H9 (cell line): ENCODE results near the gene ASCC1. TPM values are rescaled to one million over a fixed set of nuclear protein-coding genes. Genes with fewer than 3 reads are reported as not detected.

ENCODE experiments used
- DNase-seq: peaks from one replicate; pipeline ENCODE4 v3.0.0-alpha.2; 2017
- H2AFZ ChIP-seq: one replicate; pipeline ENCODE4 v1.6.1; 2013; ENCODE audit warnings: mild to moderate bottlenecking, low read length, control low read depth, moderate library complexity
- H2AK5ac ChIP-seq: 2 replicates; pipeline ENCODE4 v1.6.1; 2013; ENCODE audit warnings: low read length, control low read depth, mixed read lengths; ENCODE audit not compliant: insufficient read length
- H2BK120ac ChIP-seq: one replicate; pipeline ENCODE4 v1.6.1; 2013; ENCODE audit warnings: low read depth, mild to moderate bottlenecking, low read length, control low read depth, inconsistent platforms; ENCODE audit not compliant: poor library complexity, severe bottlenecking
- H2BK12ac ChIP-seq: 2 replicates; pipeline ENCODE4 v1.6.1; 2013; ENCODE audit warnings: low read length, control low read depth, mixed read lengths, low read depth; ENCODE audit not compliant: insufficient read length
- H2BK15ac ChIP-seq: 2 replicates; pipeline ENCODE4 v1.6.1; 2013; ENCODE audit warnings: low read depth, low read length, control low read depth
- H2BK20ac ChIP-seq: one replicate; pipeline ENCODE4 v1.6.1; 2013; ENCODE audit warnings: low read depth, mild to moderate bottlenecking, low read length, control low read depth, inconsistent platforms; ENCODE audit not compliant: poor library complexity, severe bottlenecking
- H2BK5ac ChIP-seq: 2 replicates; pipeline ENCODE4 v1.6.1; 2013; ENCODE audit warnings: low read length, control low read depth, mixed read lengths; ENCODE audit not compliant: insufficient read length
- H3K14ac ChIP-seq: 2 replicates; pipeline ENCODE4 v1.6.1; 2013; ENCODE audit warnings: low read length, control low read depth; ENCODE audit not compliant: insufficient read depth
- H3K18ac ChIP-seq: 2 replicates; pipeline ENCODE4 v1.6.1; 2013; ENCODE audit warnings: low read depth, mild to moderate bottlenecking, mixed read lengths, low read length, control low read depth; ENCODE audit not compliant: insufficient read length
- H3K23ac ChIP-seq: 2 replicates; pipeline ENCODE4 v1.6.1; 2013; ENCODE audit warnings: low read length, control low read depth, mixed read lengths, low read depth; ENCODE audit not compliant: insufficient read length
- H3K23me2 ChIP-seq: 2 replicates; pipeline ENCODE4 v1.6.1; 2013; ENCODE audit warnings: low read depth, mild to moderate bottlenecking, mixed read lengths, low read length, control low read depth; ENCODE audit not compliant: insufficient read length, poor library complexity, severe bottlenecking
- H3K27ac ChIP-seq: 2 replicates; pipeline ENCODE4 v1.5.1; 2013; ENCODE audit warnings: low read length, control low read depth, mixed read lengths, low read depth; ENCODE audit not compliant: insufficient read length
- H3K27me3 ChIP-seq: 2 replicates; pipeline ENCODE4 v1.6.1; 2013; ENCODE audit warnings: low read length, control low read depth, inconsistent platforms; ENCODE audit not compliant: insufficient read depth
- H3K4ac ChIP-seq: 2 replicates; pipeline ENCODE4 v1.6.1; 2013; ENCODE audit warnings: low read depth, mild to moderate bottlenecking, control low read depth, inconsistent platforms, low read length, moderate library complexity
- H3K4me1 ChIP-seq: 2 replicates; pipeline ENCODE4 v1.6.1; 2013; ENCODE audit warnings: low read length, control low read depth, inconsistent platforms; ENCODE audit not compliant: insufficient read depth
- H3K4me2 ChIP-seq: 2 replicates; pipeline ENCODE4 v1.6.1; 2013; ENCODE audit warnings: low read length, control low read depth, mixed read lengths; ENCODE audit not compliant: insufficient read length, insufficient read depth
- H3K56ac ChIP-seq: 2 replicates; pipeline ENCODE4 v1.6.1; 2013; ENCODE audit warnings: low read depth, mild to moderate bottlenecking, mixed read lengths, low read length, control low read depth; ENCODE audit not compliant: insufficient read length
- H3K79me1 ChIP-seq: 2 replicates; pipeline ENCODE4 v1.6.1; 2013; ENCODE audit warnings: low read depth, mild to moderate bottlenecking, moderate library complexity, low read length, control low read depth, inconsistent platforms; ENCODE audit not compliant: insufficient read depth, poor library complexity, severe bottlenecking
- H3K79me2 ChIP-seq: 2 replicates; pipeline ENCODE4 v1.6.1; 2013; ENCODE audit warnings: low read length, control low read depth, inconsistent platforms; ENCODE audit not compliant: insufficient read depth
- H3K9ac ChIP-seq: 2 replicates; pipeline ENCODE4 v1.6.1; 2013; ENCODE audit warnings: low read length, control low read depth, mixed read lengths; ENCODE audit not compliant: insufficient read length; ENCODE audit errors: extremely low read depth
- H3K9me3 ChIP-seq: one replicate; pipeline ENCODE4 v1.6.1; 2013; ENCODE audit warnings: low read depth, low read length, inconsistent platforms; ENCODE audit not compliant: control insufficient read depth
- H3T11ph ChIP-seq: one replicate; pipeline ENCODE4 v1.6.1; 2013; ENCODE audit warnings: mild to moderate bottlenecking, low read length, control low read depth, inconsistent platforms
- H4K20me1 ChIP-seq: one replicate; pipeline ENCODE4 v1.6.1; 2013; ENCODE audit not compliant: control insufficient read depth, insufficient read length, insufficient read depth
- H4K5ac ChIP-seq: 2 replicates; pipeline ENCODE4 v1.6.1; 2013; ENCODE audit warnings: low read depth, mild to moderate bottlenecking, mixed read lengths, low read length, control low read depth; ENCODE audit not compliant: insufficient read length
- H4K8ac ChIP-seq: replicated peaks from 2 replicates; pipeline ENCODE4 v1.6.1; 2013; ENCODE audit warnings: low read length, control low read depth, mixed read lengths, low read depth; ENCODE audit not compliant: insufficient read length
- H4K91ac ChIP-seq: 2 replicates; pipeline ENCODE4 v1.6.1; 2013; ENCODE audit warnings: low read depth, mild to moderate bottlenecking, moderate library complexity, mixed read lengths, low read length, control low read depth; ENCODE audit not compliant: insufficient read length
- H3K27ac Mint-ChIP-seq, 3 experiments: 2 replicates in 2 of 3; 3 replicates in 1 of 3; pipeline ENCODE4 v1.8.0; 2020 to 2021; ENCODE audit warnings: mixed read lengths in 3 of 3, mild to moderate bottlenecking in 1 of 3, moderate library complexity in 1 of 3
- H3K27me3 Mint-ChIP-seq: 2 replicates; pipeline ENCODE4 v1.8.0; 2021; ENCODE audit warnings: low read depth, mild to moderate bottlenecking, moderate library complexity, mixed read lengths
- H3K36me3 Mint-ChIP-seq, 3 experiments: 2 replicates in 2 of 3; 3 replicates in 1 of 3; pipeline ENCODE4 v1.8.0; 2020 to 2021; ENCODE audit warnings: low read depth in 3 of 3, mixed read lengths in 3 of 3; ENCODE audit not compliant: insufficient read depth in 1 of 3
- H3K4me1 Mint-ChIP-seq, 2 experiments: 2 replicates each; pipeline ENCODE4 v1.8.0; 2020; ENCODE audit warnings: mixed read lengths in 2 of 2
- H3K4me3 Mint-ChIP-seq, 2 experiments: 2 replicates in 1 of 2; 3 replicates in 1 of 2; pipeline ENCODE4 v1.8.0; 2020 to 2021; ENCODE audit warnings: mild to moderate bottlenecking in 2 of 2, mixed read lengths in 2 of 2, moderate library complexity in 1 of 2
- H3K9me3 Mint-ChIP-seq, 2 experiments: 2 replicates in 1 of 2; 3 replicates in 1 of 2; pipeline ENCODE4 v1.8.0; 2020; ENCODE audit warnings: mild to moderate bottlenecking in 2 of 2, mixed read lengths in 2 of 2, moderate library complexity in 1 of 2
- WGBS: extraction: QIAGEN DNeasy Blood & Tissue Kit; methylation state at CpG from one replicate; pipeline ENCODE4 v1.1.7; 2013; ENCODE audit warnings: missing lambda C conversion rate, low lambda C conversion rate, mixed read lengths; ENCODE audit not compliant: insufficient read length; ENCODE audit errors: extremely low coverage; 5-methylcytosine and 5-hydroxymethylcytosine counted together
- total RNA-seq: library from RNA; stranded (reverse); gene quantifications from 2 replicates; pipeline ENCODE4 v1.2.1, GENCODE V29; 2021
- TF ChIP-seq, protein P1 (sequence below): fragments of 200-600 bp; sonication (generic); conservative IDR thresholded peaks from 3 replicates; pipeline ENCODE4 v1.8.0; 2021; ENCODE audit warnings: antibody characterized with exemption, mild to moderate bottlenecking

Gene ASCC1
- total RNA-seq, 1 experiment from 2014 or later, result 41.2 TPM

DNA sequence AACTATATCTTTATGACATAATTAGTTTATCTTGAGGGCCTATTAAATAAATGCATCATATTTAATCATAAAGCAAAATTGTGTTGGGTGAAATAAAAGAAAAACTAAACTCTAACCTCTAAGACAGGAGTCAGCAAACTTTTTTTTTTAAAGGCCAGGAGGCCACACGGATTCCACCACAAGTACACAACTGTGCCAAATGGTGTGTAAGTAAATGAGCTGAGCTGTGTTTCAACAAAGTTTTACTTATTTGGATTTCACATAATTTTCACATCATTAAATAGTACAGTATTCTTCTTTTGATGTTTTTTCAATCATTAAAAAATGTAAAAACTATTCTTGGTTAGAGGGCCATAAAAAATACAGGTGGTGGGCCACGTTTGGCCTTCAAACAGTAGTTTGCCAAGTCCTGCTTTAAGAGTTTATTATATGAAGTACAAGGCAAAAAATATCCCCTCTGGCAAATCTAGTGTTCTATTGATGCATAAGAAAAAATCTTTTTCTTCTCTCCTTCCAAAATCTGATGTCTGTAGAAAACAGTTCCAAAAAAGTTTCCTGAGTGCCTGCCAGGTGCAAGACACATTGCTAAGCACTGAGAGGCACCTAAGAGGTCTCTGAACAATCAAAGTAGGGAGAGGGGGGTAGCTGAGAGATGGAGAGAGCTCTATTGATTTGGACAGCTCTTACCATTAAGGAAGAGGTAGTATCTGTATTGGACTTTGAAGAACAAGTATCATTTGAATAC is 101.2 kb downstream of the ASCC1 start:
- Histone ChIP-seq H2AFZ (no peak overlapping the region), H3K56ac (no peak overlapping the region), H2BK5ac (no peak overlapping the region), H3K79me1 (no peaks in the 10 kb centered on the region), H4K20me1 (no peaks in the 10 kb centered on the region), H3K27me3 (no peaks in the 10 kb centered on the region), H3K9me3 (no peaks in the 10 kb centered on the region), H2BK15ac (no peak overlapping the region), H3T11ph (no peak overlapping the region), H3K79me2 (no peaks in the 10 kb centered on the region), H3K18ac (no peak overlapping the region), H4K5ac (no peak overlapping the region), H2AK5ac (no peak overlapping the region), H3K4me2 (no peak overlapping the region), H3K23ac (no peak overlapping the region), H3K27ac (no peak overlapping the region), H2BK12ac (no peak overlapping the region), H4K91ac (no peak overlapping the region), H3K4ac (no peak overlapping the region), H3K4me1 (no peaks in the 10 kb centered on the region), H2BK120ac (no peak overlapping the region), H2BK20ac (no peak overlapping the region), H3K23me2 (no peaks in the 10 kb centered on the region), H3K9ac (no peak overlapping the region), H3K14ac (no peak overlapping the region), H4K8ac (no peak overlapping the region)
- Mint-ChIP-seq H3K27me3 (no peaks in the 10 kb centered on the region), H3K9me3 (peaks cover 14 to 19% of the 10 kb centered on the region in 2 experiments), H3K4me1 (peaks cover 2 to 3% of the 10 kb centered on the region in 2 experiments; a peak in 1 of 4 replicates), H3K4me3 (no peak overlapping the region), H3K27ac (peak overlapping the region in 1 of 3 experiments; percentile 2; a peak in 1 of 7 replicates), H3K36me3 (peaks cover 18 to 29% (median 24%) of the 10 kb centered on the region in 3 experiments)
- TF ChIP-seq, protein P1, sequence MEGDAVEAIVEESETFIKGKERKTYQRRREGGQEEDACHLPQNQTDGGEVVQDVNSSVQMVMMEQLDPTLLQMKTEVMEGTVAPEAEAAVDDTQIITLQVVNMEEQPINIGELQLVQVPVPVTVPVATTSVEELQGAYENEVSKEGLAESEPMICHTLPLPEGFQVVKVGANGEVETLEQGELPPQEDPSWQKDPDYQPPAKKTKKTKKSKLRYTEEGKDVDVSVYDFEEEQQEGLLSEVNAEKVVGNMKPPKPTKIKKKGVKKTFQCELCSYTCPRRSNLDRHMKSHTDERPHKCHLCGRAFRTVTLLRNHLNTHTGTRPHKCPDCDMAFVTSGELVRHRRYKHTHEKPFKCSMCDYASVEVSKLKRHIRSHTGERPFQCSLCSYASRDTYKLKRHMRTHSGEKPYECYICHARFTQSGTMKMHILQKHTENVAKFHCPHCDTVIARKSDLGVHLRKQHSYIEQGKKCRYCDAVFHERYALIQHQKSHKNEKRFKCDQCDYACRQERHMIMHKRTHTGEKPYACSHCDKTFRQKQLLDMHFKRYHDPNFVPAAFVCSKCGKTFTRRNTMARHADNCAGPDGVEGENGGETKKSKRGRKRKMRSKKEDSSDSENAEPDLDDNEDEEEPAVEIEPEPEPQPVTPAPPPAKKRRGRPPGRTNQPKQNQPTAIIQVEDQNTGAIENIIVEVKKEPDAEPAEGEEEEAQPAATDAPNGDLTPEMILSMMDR, result no peak
- DNase-seq, result no peak
- no CpG with 5 or more reads among the region's 2 CpGs for WGBS
